Measurements from ENCODE around the gene CROCC2. TPM values are rescaled to one million over a fixed set of nuclear protein-coding genes. Genes with fewer than 3 reads are reported as not detected.

CROCC2 gene
- total and polyA plus RNA-seq, 2 of the 13 experiments (the other 11 are each of a cell fraction or from before 2014, with no cell fraction given) = not detected

DNA sequence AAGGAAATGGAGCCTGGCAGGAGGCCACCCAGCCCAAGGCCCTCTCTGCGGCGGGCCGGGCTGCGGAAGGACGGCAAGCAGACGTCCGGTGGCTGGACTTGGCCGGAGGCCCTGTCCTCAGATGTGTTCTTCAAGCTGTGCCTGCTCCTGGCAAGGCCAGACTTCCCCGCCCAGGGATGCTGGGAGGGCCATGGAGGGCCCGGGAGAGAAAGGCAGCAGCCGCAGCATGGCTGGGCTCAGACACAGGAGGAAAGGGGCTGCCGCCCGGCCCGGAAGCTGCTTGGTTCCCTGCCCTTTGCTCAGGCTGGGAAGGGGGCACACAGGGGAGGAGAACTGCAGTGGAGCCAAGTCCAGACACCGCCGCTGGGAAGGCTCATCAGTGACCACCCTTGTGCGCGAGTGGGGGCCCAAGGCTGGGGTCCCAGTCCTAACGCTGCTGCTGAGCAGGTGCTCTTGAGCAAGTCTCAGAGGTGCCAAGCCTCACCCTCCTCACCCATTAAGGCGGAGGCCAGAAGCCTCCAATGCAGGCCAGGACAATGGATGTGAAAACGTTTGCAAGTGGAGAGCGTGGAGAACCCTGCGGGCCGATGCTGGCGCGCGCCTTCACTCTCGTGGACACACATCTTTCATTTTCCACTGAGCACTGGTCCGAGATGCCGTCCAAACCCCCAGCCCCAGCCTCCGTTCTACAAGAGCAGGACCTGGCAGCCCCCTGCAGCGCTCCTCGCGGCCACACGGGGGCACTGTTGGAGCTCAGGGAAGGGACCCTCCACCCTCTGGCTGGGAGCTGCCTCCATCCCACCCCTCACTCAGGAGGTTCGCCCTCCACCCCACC lies 7.9 kb downstream of the CROCC2 start (continued):
- TF ChIP-seq ZNF816 (CRISPR knock-in tag; IDR thresholded peaks at IDR 0.05; ENCODE audit: borderline replicate concordance) = no peak
- no peak for TF ChIP-seq ZNF660 (CRISPR knock-in tag; IDR thresholded peaks at IDR 0.05; ENCODE audit: borderline replicate concordance, low read depth)
- TF ChIP-seq, protein P1, sequence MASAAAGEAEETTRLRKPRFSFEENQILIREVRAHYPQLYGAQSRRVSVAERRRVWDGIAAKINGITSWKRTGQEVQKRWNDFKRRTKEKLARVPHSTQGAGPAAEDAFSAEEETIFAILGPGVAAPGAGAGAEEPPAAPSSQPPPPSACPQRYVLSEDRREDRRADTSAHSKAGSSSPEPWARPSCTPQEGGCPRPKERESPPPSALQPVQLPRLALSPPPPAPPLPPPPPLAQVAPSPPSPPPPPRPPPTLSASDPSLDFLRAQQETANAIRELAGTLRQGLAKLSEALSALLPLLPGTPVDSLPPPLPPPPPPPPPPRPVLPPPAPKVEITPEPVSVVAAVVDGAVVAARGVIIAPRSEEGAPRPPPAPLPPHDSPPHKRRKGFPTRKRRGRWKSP (CRISPR knock-in tag; IDR thresholded peaks at IDR 0.05) = no peak
- no peak for TF ChIP-seq ZNF547 (CRISPR knock-in tag; IDR thresholded peaks at IDR 0.05)
- no peak for TF ChIP-seq MXI1 (IDR thresholded peaks at IDR 0.05; ENCODE audit: borderline replicate concordance, low read depth, low read length)
- no peak for TF ChIP-seq HNF4A (CRISPR knock-in tag; IDR thresholded peaks at IDR 0.05)
- TF ChIP-seq, protein P2, sequence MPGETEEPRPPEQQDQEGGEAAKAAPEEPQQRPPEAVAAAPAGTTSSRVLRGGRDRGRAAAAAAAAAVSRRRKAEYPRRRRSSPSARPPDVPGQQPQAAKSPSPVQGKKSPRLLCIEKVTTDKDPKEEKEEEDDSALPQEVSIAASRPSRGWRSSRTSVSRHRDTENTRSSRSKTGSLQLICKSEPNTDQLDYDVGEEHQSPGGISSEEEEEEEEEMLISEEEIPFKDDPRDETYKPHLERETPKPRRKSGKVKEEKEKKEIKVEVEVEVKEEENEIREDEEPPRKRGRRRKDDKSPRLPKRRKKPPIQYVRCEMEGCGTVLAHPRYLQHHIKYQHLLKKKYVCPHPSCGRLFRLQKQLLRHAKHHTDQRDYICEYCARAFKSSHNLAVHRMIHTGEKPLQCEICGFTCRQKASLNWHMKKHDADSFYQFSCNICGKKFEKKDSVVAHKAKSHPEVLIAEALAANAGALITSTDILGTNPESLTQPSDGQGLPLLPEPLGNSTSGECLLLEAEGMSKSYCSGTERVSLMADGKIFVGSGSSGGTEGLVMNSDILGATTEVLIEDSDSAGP (CRISPR knock-in tag; IDR thresholded peaks at IDR 0.05; ENCODE audit: borderline replicate concordance) = peak; percentile 80; the same call in 1 of the 2 replicates
- TF ChIP-seq RELA (CRISPR knock-in tag; IDR thresholded peaks at IDR 0.05) = no peak
- TF ChIP-seq, protein P3, sequence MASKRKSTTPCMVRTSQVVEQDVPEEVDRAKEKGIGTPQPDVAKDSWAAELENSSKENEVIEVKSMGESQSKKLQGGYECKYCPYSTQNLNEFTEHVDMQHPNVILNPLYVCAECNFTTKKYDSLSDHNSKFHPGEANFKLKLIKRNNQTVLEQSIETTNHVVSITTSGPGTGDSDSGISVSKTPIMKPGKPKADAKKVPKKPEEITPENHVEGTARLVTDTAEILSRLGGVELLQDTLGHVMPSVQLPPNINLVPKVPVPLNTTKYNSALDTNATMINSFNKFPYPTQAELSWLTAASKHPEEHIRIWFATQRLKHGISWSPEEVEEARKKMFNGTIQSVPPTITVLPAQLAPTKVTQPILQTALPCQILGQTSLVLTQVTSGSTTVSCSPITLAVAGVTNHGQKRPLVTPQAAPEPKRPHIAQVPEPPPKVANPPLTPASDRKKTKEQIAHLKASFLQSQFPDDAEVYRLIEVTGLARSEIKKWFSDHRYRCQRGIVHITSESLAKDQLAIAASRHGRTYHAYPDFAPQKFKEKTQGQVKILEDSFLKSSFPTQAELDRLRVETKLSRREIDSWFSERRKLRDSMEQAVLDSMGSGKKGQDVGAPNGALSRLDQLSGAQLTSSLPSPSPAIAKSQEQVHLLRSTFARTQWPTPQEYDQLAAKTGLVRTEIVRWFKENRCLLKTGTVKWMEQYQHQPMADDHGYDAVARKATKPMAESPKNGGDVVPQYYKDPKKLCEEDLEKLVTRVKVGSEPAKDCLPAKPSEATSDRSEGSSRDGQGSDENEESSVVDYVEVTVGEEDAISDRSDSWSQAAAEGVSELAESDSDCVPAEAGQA (IDR thresholded peaks at IDR 0.05; ENCODE audit: low read depth) = no peak
- TF ChIP-seq, protein P3 (CRISPR knock-in tag; IDR thresholded peaks at IDR 0.05; ENCODE audit: borderline replicate concordance) = no peak
- TF ChIP-seq ZNF552 (CRISPR knock-in tag; IDR thresholded peaks at IDR 0.05; ENCODE audit: borderline replicate concordance) = peak; percentile 18; the same call in 1 of the 2 replicates
- no peak for TF ChIP-seq MTF1 (CRISPR knock-in tag; IDR thresholded peaks at IDR 0.05)
- TF ChIP-seq, protein P4, sequence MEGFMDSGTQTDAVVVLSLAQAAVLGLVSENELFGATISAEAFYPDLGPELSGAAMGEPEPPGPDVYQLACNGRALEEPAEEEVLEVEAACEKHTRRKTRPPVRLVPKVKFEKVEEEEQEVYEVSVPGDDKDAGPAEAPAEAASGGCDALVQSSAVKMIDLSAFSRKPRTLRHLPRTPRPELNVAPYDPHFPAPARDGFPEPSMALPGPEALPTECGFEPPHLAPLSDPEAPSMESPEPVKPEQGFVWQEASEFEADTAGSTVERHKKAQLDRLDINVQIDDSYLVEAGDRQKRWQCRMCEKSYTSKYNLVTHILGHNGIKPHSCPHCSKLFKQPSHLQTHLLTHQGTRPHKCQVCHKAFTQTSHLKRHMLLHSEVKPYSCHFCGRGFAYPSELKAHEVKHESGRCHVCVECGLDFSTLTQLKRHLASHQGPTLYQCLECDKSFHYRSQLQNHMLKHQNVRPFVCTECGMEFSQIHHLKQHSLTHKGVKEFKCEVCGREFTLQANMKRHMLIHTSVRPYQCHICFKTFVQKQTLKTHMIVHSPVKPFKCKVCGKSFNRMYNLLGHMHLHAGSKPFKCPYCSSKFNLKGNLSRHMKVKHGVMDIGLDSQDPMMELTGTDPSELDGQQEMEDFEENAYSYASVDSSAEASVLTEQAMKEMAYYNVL (CRISPR knock-in tag; IDR thresholded peaks at IDR 0.05; ENCODE audit: borderline replicate concordance) = 0 out of 2 replicates have a peak, but pooled peaks have one; percentile 32
- TF ChIP-seq ZNF747 (CRISPR knock-in tag; IDR thresholded peaks at IDR 0.05; ENCODE audit: borderline replicate concordance) = 0 out of 2 replicates have a peak, but pooled peaks have one; percentile 52
- TF ChIP-seq ZBTB1 (CRISPR knock-in tag; IDR thresholded peaks at IDR 0.05; ENCODE audit: borderline replicate concordance) = no peak
- peak; percentile 83 for TF ChIP-seq KDM5B (CRISPR knock-in tag; IDR thresholded peaks at IDR 0.05; ENCODE audit: borderline replicate concordance)

All from HepG2 (cell line).